Right lobe of liver (tissue), 6 donors: ENCODE data around the gene CASP7. TPM values are rescaled to one million over a fixed set of nuclear protein-coding genes. Genes with fewer than 3 reads are reported as not detected.

Source experiments
- ATAC-seq, 4 donors: fragments of 200-7000 bp; cut with Tn5 transposase; one replicate each; pipeline ENCODE4 v1.9.1; 2020; ENCODE audit warnings: mild to moderate bottlenecking in 4 of 4, moderate library complexity in 4 of 4
- DNase-seq, 3 donors: peaks; one replicate each; pipeline ENCODE4 v3.0.0-alpha.2; 2020
- H3K27ac ChIP-seq, 3 donors: fragments of 200-600 bp; one replicate each; pipeline ENCODE4 v1.8.0; 2022
- H3K27me3 ChIP-seq, 2 donors: fragments of 200-600 bp; one replicate each; pipeline ENCODE4 v1.8.0; 2022
- H3K36me3 ChIP-seq, 4 donors: fragments of 200-600 bp; sonication (generic) in 1 of 4; one replicate each; pipeline versions ENCODE4 v1.5.1 to v1.8.0; 2017 to 2022; ENCODE audit warnings: control low read depth in 1 of 4
- H3K4me1 ChIP-seq, 4 donors: fragments of 200-600 bp; sonication (generic) in 1 of 4; one replicate each; pipeline versions ENCODE4 v1.5.1 to v1.8.0; 2017 to 2022; ENCODE audit warnings: control low read depth in 1 of 4
- H3K4me3 ChIP-seq, 3 donors: fragments of 200-600 bp; one replicate each; pipeline ENCODE4 v1.8.0; 2022
- H3K9me3 ChIP-seq, 4 donors: fragments of 200-600 bp; sonication (generic) in 1 of 4; one replicate each; pipeline versions ENCODE4 v1.5.1 to v1.8.0; 2017 to 2022; ENCODE audit warnings: control low read depth in 1 of 4
- POLR2A ChIP-seq: fragments of 450-650 bp; IDR thresholded peaks from one replicate; pipeline ENCODE4 v1.6.1; 2017; ENCODE audit warnings: antibody characterized with exemption, mild to moderate bottlenecking
- WGBS: methylation state at CpG from one replicate; pipeline ENCODE4 v1.1.6; 2018; ENCODE audit warnings: low coverage, low lambda C conversion rate; ENCODE audit not compliant: insufficient coverage; ENCODE audit errors: missing lambda C conversion rate; 5-methylcytosine and 5-hydroxymethylcytosine counted together
- intact Hi-C, 2 donors: fragments of 100-400 bp; cut with DNase I; formaldehyde crosslinking; loops; one replicate each; pipeline versions ENCODE4 v1.11.2 to v1.14.1; 2022
- microRNA-seq, 2 donors: library from miRNA; unstranded; fragments of <30 nt; microRNA quantifications; one replicate each; pipeline ENCODE4, GENCODE V29; 2019 to 2020
- total RNA-seq, 6 experiments: library from RNA; depleted of rRNA in 2 of 6; stranded (reverse); fragments of >200 nt in 2 of 6; fragmentation: NEBNext Ultra II Directional in 3 of 6; extraction: Animal tissue kit (Norgen Biotek cat#: 25700) in 3 of 6; gene quantifications; one replicate each; pipeline versions ENCODE4 v1.1.0 to v1.2.4, GENCODE V29; 2016 to 2023
- TF ChIP-seq, protein P1 (sequence below), 4 donors: fragments of 200-600 bp in 3 of 4; fragments of 450-650 bp in 1 of 4; IDR thresholded peaks; one replicate each; pipeline versions ENCODE4 v1.5.1 to v1.8.0; 2016 to 2022; ENCODE audit warnings: antibody characterized with exemption in 4 of 4, mild to moderate bottlenecking in 2 of 4
- donor health status: DM: no; HTN: yes; CAD: no.
- donor health status: DM: no; HTN: no; CAD: no.
- donor health status: DM: no; HTN: no; CAD: no.
- donor health status: DM: no; HTN: yes; CAD: no.
- donor health status: DM: no; HTN: yes; CAD: no.

CASP7 gene
- total RNA-seq, 6 experiments from 2014 or later, result 9.5 to 24.7 (median 12.4) TPM

DNA sequence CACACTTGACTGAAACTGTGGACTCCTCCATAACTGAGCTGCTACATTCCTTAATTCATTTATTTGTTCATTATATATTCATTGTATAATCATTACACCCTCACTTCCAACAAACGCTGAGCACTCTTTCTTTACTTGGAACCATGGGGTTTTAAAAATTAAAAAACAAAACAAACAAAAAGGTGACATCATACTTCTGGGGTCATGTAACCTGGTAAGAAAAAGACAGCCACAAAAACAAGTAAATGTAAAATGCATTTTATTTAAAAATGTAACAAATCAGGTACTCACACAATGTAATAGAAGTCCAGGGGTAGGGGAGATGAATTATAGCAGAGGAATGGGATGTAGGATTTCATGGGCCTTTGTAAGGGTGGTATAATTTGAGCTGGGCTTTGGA, 96.8 kb downstream of the CASP7 start:
- ATAC-seq (no peak), DNase-seq (no peak)
- intact Hi-C loops, result no loop called here
- Histone ChIP-seq H3K36me3 (no peaks in the 10 kb centered on the region), H3K27ac (no peak overlapping the region), H3K27me3 (no peaks in the 10 kb centered on the region), H3K4me3 (no peak overlapping the region), H3K4me1 (no peaks in the 10 kb centered on the region), H3K9me3 (no peaks in the 10 kb centered on the region)
- no peak for TF ChIP-seq POLR2A
- TF ChIP-seq, protein P1, sequence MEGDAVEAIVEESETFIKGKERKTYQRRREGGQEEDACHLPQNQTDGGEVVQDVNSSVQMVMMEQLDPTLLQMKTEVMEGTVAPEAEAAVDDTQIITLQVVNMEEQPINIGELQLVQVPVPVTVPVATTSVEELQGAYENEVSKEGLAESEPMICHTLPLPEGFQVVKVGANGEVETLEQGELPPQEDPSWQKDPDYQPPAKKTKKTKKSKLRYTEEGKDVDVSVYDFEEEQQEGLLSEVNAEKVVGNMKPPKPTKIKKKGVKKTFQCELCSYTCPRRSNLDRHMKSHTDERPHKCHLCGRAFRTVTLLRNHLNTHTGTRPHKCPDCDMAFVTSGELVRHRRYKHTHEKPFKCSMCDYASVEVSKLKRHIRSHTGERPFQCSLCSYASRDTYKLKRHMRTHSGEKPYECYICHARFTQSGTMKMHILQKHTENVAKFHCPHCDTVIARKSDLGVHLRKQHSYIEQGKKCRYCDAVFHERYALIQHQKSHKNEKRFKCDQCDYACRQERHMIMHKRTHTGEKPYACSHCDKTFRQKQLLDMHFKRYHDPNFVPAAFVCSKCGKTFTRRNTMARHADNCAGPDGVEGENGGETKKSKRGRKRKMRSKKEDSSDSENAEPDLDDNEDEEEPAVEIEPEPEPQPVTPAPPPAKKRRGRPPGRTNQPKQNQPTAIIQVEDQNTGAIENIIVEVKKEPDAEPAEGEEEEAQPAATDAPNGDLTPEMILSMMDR (IDR thresholded peaks at IDR 0.05), result no peak
- WGBS, result 68% methylated on average over 1 of the region's 1 CpG

Small RNAs within 50 kb of the gene (microRNA-seq; reads per million reads assigned to microRNA genes)
- 0 reads per million in 2 donors for gene MIR4483

Other genes starting within 250 kb of the CASP7 start
- 100 to 1,000 TPM; 162 to 705 (median 372) TPM for gene HABP2, start 126.9 kb upstream of the CASP7 start, total RNA-seq
- gene NRAP, start 15.9 kb upstream of the CASP7 start, total RNA-seq, result 1 to 10 TPM in 1 of 6 experiments, under 1 TPM in 4, not detected in 1; 0.07 to 1.9 (median 0.22) TPM
- not detected for gene PLEKHS1, start 71.8 kb downstream of the CASP7 start, total RNA-seq
- 1 to 10 TPM; 4.5 to 8.3 (median 5.9) TPM for gene DCLRE1A, start 174.2 kb downstream of the CASP7 start, total RNA-seq
- 10 to 100 TPM; 14.5 to 28.4 (median 23.0) TPM for gene NHLRC2, start 174.7 kb downstream of the CASP7 start, total RNA-seq